ENCODE results near the gene KRTAP12-3. TPM values are rescaled to one million over a fixed set of nuclear protein-coding genes. Genes with fewer than 3 reads are reported as not detected.

The KRTAP12-3 gene
- total RNA-seq, 1 donor from 2014 or later = not detected

- no peaks in the 10 kb centered on the region for H3K36me3 Mint-ChIP-seq
- no peaks in the 10 kb centered on the region for H4K20me1 ChIP-seq (ENCODE audit: low read depth)
- H3K79me2 ChIP-seq (ENCODE audit: low read depth) = no peaks in the 10 kb centered on the region
- no peak overlapping the region for H2AFZ ChIP-seq (replicated peaks)
- H3K4me1 ChIP-seq = peaks cover 5% of the 10 kb centered on the region
- H3K36me3 ChIP-seq = no peaks in the 10 kb centered on the region
- DNase-seq (ENCODE audit: low spot score) = no peak
- peaks cover 5% of the 10 kb centered on the region for H3K27me3 Mint-ChIP-seq (ENCODE audit: insufficient read depth, low read depth)
- H3K9ac ChIP-seq = no peak overlapping the region
- TF ChIP-seq EZH2 (IDR thresholded peaks at IDR 0.05) (no peak), EZH2phosphoT487 (IDR thresholded peaks at IDR 0.05) (no peak), CTCF (IDR thresholded peaks at IDR 0.05) (no peak)
- no peaks in the 10 kb centered on the region for H3K27me3 ChIP-seq
- H3K4me3 Mint-ChIP-seq = no peak overlapping the region
- H3K4me3 ChIP-seq = no peak overlapping the region
- H3K27ac ChIP-seq = no peak overlapping the region
- no peaks in the 10 kb centered on the region for H3K4me1 Mint-ChIP-seq
- no peak overlapping the region for H3K4me2 ChIP-seq
- peaks cover 11% of the 10 kb centered on the region for H3K9me3 ChIP-seq (ENCODE audit: low read depth)
- no peak overlapping the region for H3K27ac Mint-ChIP-seq
- H3K9me3 Mint-ChIP-seq = peaks cover 37% of the 10 kb centered on the region
- no peaks in the 10 kb centered on the region for H3F3A ChIP-seq (ENCODE audit: low read depth)
Measured at GRCh38 chr21:44613386-44614155, 44.2 kb upstream of the KRTAP12-3 start.

- H3K4me3 ChIP-seq = no peak overlapping the region
- TF ChIP-seq EZH2 (IDR thresholded peaks at IDR 0.05) (no peak), EZH2phosphoT487 (IDR thresholded peaks at IDR 0.05) (no peak), CTCF (IDR thresholded peaks at IDR 0.05) (no peak)
- H2AFZ ChIP-seq (replicated peaks) = no peak overlapping the region
- H4K20me1 ChIP-seq (ENCODE audit: low read depth) = no peaks in the 10 kb centered on the region
- no peaks in the 10 kb centered on the region for H3K36me3 ChIP-seq
- no peak overlapping the region for H3K4me2 ChIP-seq
- H3K4me3 Mint-ChIP-seq = no peak overlapping the region
- no peaks in the 10 kb centered on the region for H3K4me1 Mint-ChIP-seq
- H3K27me3 ChIP-seq = no peaks in the 10 kb centered on the region
- no peaks in the 10 kb centered on the region for H3K79me2 ChIP-seq (ENCODE audit: low read depth)
- no peaks in the 10 kb centered on the region for H3F3A ChIP-seq (ENCODE audit: low read depth)
- H3K4me1 ChIP-seq = peaks cover 5% of the 10 kb centered on the region
- H3K27ac Mint-ChIP-seq = no peak overlapping the region
- H3K9me3 ChIP-seq (ENCODE audit: low read depth) = peaks cover 11% of the 10 kb centered on the region
- H3K9ac ChIP-seq = no peak overlapping the region
- no peak for DNase-seq (ENCODE audit: low spot score)
- H3K36me3 Mint-ChIP-seq = no peaks in the 10 kb centered on the region
- no peak overlapping the region for H3K27ac ChIP-seq
- H3K27me3 Mint-ChIP-seq (ENCODE audit: insufficient read depth, low read depth) = peaks cover 6% of the 10 kb centered on the region
- H3K9me3 Mint-ChIP-seq = peaks cover 38% of the 10 kb centered on the region
Measured at GRCh38 chr21:44614161-44614631, 43.5 kb upstream of the KRTAP12-3 start.

GRCh38 chr21:44614961-44615391 is 42.8 kb upstream of the KRTAP12-3 start:
- H4K20me1 ChIP-seq (ENCODE audit: low read depth) = no peaks in the 10 kb centered on the region
- H3K4me2 ChIP-seq = no peak overlapping the region
- no peak overlapping the region for H3K9ac ChIP-seq
- peaks cover 4% of the 10 kb centered on the region for H3K9me3 ChIP-seq (ENCODE audit: low read depth)
- Mint-ChIP-seq H3K4me3 (no peak overlapping the region), H3K4me1 (no peaks in the 10 kb centered on the region), H3K27me3 (ENCODE audit: insufficient read depth, low read depth) (peaks cover 6% of the 10 kb centered on the region), H3K9me3 (peaks cover 38% of the 10 kb centered on the region), H3K36me3 (no peaks in the 10 kb centered on the region), H3K27ac (no peak overlapping the region)
- H3K27ac ChIP-seq = no peak overlapping the region
- no peak overlapping the region for H2AFZ ChIP-seq (replicated peaks)
- DNase-seq (ENCODE audit: low spot score) = no peak
- no peak overlapping the region for H3K4me3 ChIP-seq
- no peaks in the 10 kb centered on the region for H3K79me2 ChIP-seq (ENCODE audit: low read depth)
- TF ChIP-seq EZH2phosphoT487 (IDR thresholded peaks at IDR 0.05) = no peak
- no peak for TF ChIP-seq EZH2 (IDR thresholded peaks at IDR 0.05)
- TF ChIP-seq CTCF (IDR thresholded peaks at IDR 0.05) = no peak
- H3K4me1 ChIP-seq = peaks cover 5% of the 10 kb centered on the region
- no peaks in the 10 kb centered on the region for H3F3A ChIP-seq (ENCODE audit: low read depth)
- H3K36me3 ChIP-seq = no peaks in the 10 kb centered on the region
- no peaks in the 10 kb centered on the region for H3K27me3 ChIP-seq
